CD8-positive, alpha-beta memory T cell (primary cell): ENCODE measurements around the gene TRPC4AP. TPM values are rescaled to one million over a fixed set of nuclear protein-coding genes. Genes with fewer than 3 reads are reported as not detected.
"Not testable (repeated sequence)": the region's sequence is repeated elsewhere in the genome, so short reads cannot be mapped to it uniquely, and the experiment has no call there.

ENCODE experiments used
- CTCF ChIA-PET: fragments of 350-600 bp; sonication (Branson Sonifier 250); formaldehyde crosslinking; loops from one replicate; lab custom pipeline; 2021; ENCODE audit warnings: antibody characterized with exemption; lab: Charles Lee
- POLR2A ChIA-PET: fragments of 350-600 bp; sonication (Branson Sonifier 250); formaldehyde crosslinking; loops from one replicate; lab custom pipeline; 2021; ENCODE audit warnings: antibody characterized with exemption; lab: Charles Lee
- DNase-seq, 5 donors: peaks; one replicate each; pipeline versions ENCODE4 v3.0.0 to v3.0.0-alpha.2; 2020 to 2022; ENCODE audit warnings: mixed read lengths in 1 of 5
- H3K27ac ChIP-seq: one replicate; pipeline ENCODE4 v1.7.0; 2013; ENCODE audit warnings: low read depth, mild to moderate bottlenecking, low read length, moderate library complexity
- H3K27me3 ChIP-seq: 2 replicates; pipeline ENCODE4 v1.7.0; 2013; ENCODE audit warnings: low read length, mild to moderate bottlenecking; ENCODE audit not compliant: insufficient read depth, poor library complexity, severe bottlenecking
- H3K36me3 ChIP-seq: 2 replicates; pipeline ENCODE4 v1.7.0; 2013; ENCODE audit warnings: mild to moderate bottlenecking, low read length, moderate library complexity; ENCODE audit not compliant: insufficient read depth
- H3K4me1 ChIP-seq: 2 replicates; pipeline ENCODE4 v1.7.0; 2013; ENCODE audit warnings: mild to moderate bottlenecking, low read length, moderate library complexity; ENCODE audit not compliant: insufficient read depth
- H3K4me3 ChIP-seq: 2 replicates; pipeline ENCODE4 v1.7.0; 2013; ENCODE audit warnings: mild to moderate bottlenecking, low read length
- H3K9me3 ChIP-seq: 2 replicates; pipeline ENCODE4 v1.7.0; 2013; ENCODE audit warnings: mild to moderate bottlenecking, low read length
- H3K27ac Mint-ChIP-seq, 8 donors: one replicate each; pipeline ENCODE4 v1.8.0; 2020 to 2021; ENCODE audit warnings: mixed read lengths in 8 of 8, mild to moderate bottlenecking in 6 of 8, inconsistent platforms in 3 of 8, moderate library complexity in 3 of 8
- H3K27me3 Mint-ChIP-seq, 2 donors: one replicate each; pipeline ENCODE4 v1.8.0; 2020 to 2021; ENCODE audit warnings: mixed read lengths in 2 of 2, mild to moderate bottlenecking in 1 of 2, moderate library complexity in 1 of 2
- H3K36me3 Mint-ChIP-seq, 3 donors: one replicate each; pipeline ENCODE4 v1.8.0; 2020 to 2021; ENCODE audit warnings: mixed read lengths in 3 of 3, inconsistent platforms in 1 of 3, mild to moderate bottlenecking in 1 of 3
- H3K4me1 Mint-ChIP-seq, 3 donors: one replicate each; pipeline ENCODE4 v1.8.0; 2020 to 2021; ENCODE audit warnings: mixed read lengths in 3 of 3, inconsistent platforms in 1 of 3, mild to moderate bottlenecking in 1 of 3
- H3K4me3 Mint-ChIP-seq, 7 donors: one replicate each; pipeline ENCODE4 v1.8.0; 2020 to 2021; ENCODE audit warnings: mixed read lengths in 7 of 7, mild to moderate bottlenecking in 6 of 7, moderate library complexity in 4 of 7, inconsistent platforms in 2 of 7
- H3K9me3 Mint-ChIP-seq, 5 donors: one replicate each; pipeline ENCODE4 v1.8.0; 2020 to 2022; ENCODE audit warnings: mixed read lengths in 5 of 5, mild to moderate bottlenecking in 3 of 5, moderate library complexity in 2 of 5, inconsistent platforms in 1 of 5
- polyA plus RNA-seq: library from polyadenylated mRNA; unstranded; fragments of 300-500 nt; fragmentation: Illumina TruSeq; gene quantifications from one replicate; pipeline ENCODE4 v1.2.3, GENCODE V29; 2021
- total RNA-seq, 2 experiments: library from RNA; stranded (reverse); gene quantifications; one replicate each; pipeline ENCODE4 v1.2.3, GENCODE V29; 2021

Gene TRPC4AP
- total and polyA plus RNA-seq, 3 experiments from 2014 or later: 51.2 to 59.8 (median 53.4) TPM

GRCh38 chr20:35115606-35116005, 23.0 kb upstream of the TRPC4AP start:
- peak overlapping the region in 2 of 8 donors; percentile 25 to 42 for H3K27ac Mint-ChIP-seq
- H3K27ac ChIP-seq: no peak overlapping the region
- CTCF ChIA-PET: interaction anchor here (0.6 to 1.2 kb wide), 3 partner anchors 13 to 215 kb away, joined by 3 read pairs; no protein-coding TSS in a partner anchor
- H3K36me3 Mint-ChIP-seq: peaks cover 0 to 74% (median 19%) of the 10 kb centered on the region in 3 donors
- H3K27me3 Mint-ChIP-seq: no peaks in the 10 kb centered on the region
- H3K9me3 Mint-ChIP-seq: no peaks in the 10 kb centered on the region
- no peaks in the 10 kb centered on the region for H3K27me3 ChIP-seq
- H3K4me1 Mint-ChIP-seq: no peaks in the 10 kb centered on the region
- H3K4me1 ChIP-seq: no peaks in the 10 kb centered on the region
- H3K9me3 ChIP-seq: no peaks in the 10 kb centered on the region
- POLR2A ChIA-PET: no interaction called here
- peaks cover 24% of the 10 kb centered on the region for H3K36me3 ChIP-seq
- no peak for DNase-seq
- no peak overlapping the region for H3K4me3 ChIP-seq
- peak overlapping the region in 1 of 7 donors; percentile 15 for H3K4me3 Mint-ChIP-seq

- DNase-seq, H3K27me3 ChIP-seq, H3K4me3 Mint-ChIP-seq, H3K4me3 ChIP-seq, H3K36me3 ChIP-seq, H3K9me3 Mint-ChIP-seq, H3K4me1 Mint-ChIP-seq, H3K9me3 ChIP-seq, H3K4me1 ChIP-seq, H3K27ac ChIP-seq, H3K27me3 Mint-ChIP-seq, POLR2A ChIA-PET: not testable (repeated sequence)
- H3K27ac Mint-ChIP-seq: peak overlapping the region in 1 of 8 donors; percentile 22
- H3K36me3 Mint-ChIP-seq: peaks cover 0 to 54% (median 15%) of the 10 kb centered on the region in 3 donors
- CTCF ChIA-PET: interaction anchor here (1.5 kb wide), 1 partner anchor 17 kb away, joined by 8 read pairs; no protein-coding TSS in a partner anchor
These were observed 19.7 kb upstream of the TRPC4AP start for GRCh38 chr20:35112276-35112675.

- no peak for DNase-seq
- Mint-ChIP-seq H3K27me3 (no peaks in the 10 kb centered on the region), H3K27ac (peak overlapping the region in 5 of 8 donors; percentile 13 to 72 (median 59)), H3K9me3 (no peaks in the 10 kb centered on the region), H3K4me3 (no peak overlapping the region), H3K4me1 (no peaks in the 10 kb centered on the region), H3K36me3 (peaks cover 0 to 47% (median 14%) of the 10 kb centered on the region in 3 donors)
- no peak overlapping the region for H3K27ac ChIP-seq
- no peaks in the 10 kb centered on the region for H3K27me3 ChIP-seq
- H3K36me3 ChIP-seq: peaks cover 8% of the 10 kb centered on the region
- no peak overlapping the region for H3K4me3 ChIP-seq
- H3K9me3 ChIP-seq: no peaks in the 10 kb centered on the region
- ChIA-PET POLR2A (no interaction called here), CTCF (interaction anchor here (1.5 kb wide), 1 partner anchor 16 kb away, joined by 8 read pairs; no protein-coding TSS in a partner anchor)
- H3K4me1 ChIP-seq: no peaks in the 10 kb centered on the region
These were observed 18.7 kb upstream of the TRPC4AP start for GRCh38 chr20:35111141-35111888.

- no peak for DNase-seq
- H3K4me3 Mint-ChIP-seq: no peak overlapping the region
- no peak overlapping the region for H3K27ac Mint-ChIP-seq
- Histone ChIP-seq H3K27ac (no peak overlapping the region), H3K4me1 (no peaks in the 10 kb centered on the region), H3K4me3 (no peak overlapping the region), H3K27me3 (no peaks in the 10 kb centered on the region), H3K9me3 (no peaks in the 10 kb centered on the region), H3K36me3 (no peaks in the 10 kb centered on the region)
- POLR2A ChIA-PET: no interaction called here
- CTCF ChIA-PET: no interaction called here
- peaks cover 0 to 25% (median 3%) of the 10 kb centered on the region in 3 donors for H3K36me3 Mint-ChIP-seq
- no peaks in the 10 kb centered on the region for H3K27me3 Mint-ChIP-seq
- H3K9me3 Mint-ChIP-seq: no peaks in the 10 kb centered on the region
- no peaks in the 10 kb centered on the region for H3K4me1 Mint-ChIP-seq
These were observed 16.3 kb upstream of the TRPC4AP start for GRCh38 chr20:35108921-35109320.

GRCh38 chr20:35106827-35107380, 14.3 kb upstream of the TRPC4AP start:
- CTCF ChIA-PET: no interaction called here

GRCh38 chr20:35104685-35105295, 12.2 kb upstream of the TRPC4AP start:
- CTCF ChIA-PET: interaction anchor here (1.4 to 1.6 kb wide), 2 partner anchors 8 to 104 kb away, joined by 3 to 5 read pairs; no protein-coding TSS in a partner anchor
- DNase-seq: no peak
- no peak overlapping the region for H3K27ac ChIP-seq
- H3K27ac Mint-ChIP-seq: no peak overlapping the region
- H3K27me3 Mint-ChIP-seq: peaks cover 0 to 4% of the 10 kb centered on the region in 2 donors
- no peaks in the 10 kb centered on the region for H3K4me1 ChIP-seq
- POLR2A ChIA-PET: no interaction called here
- no peak overlapping the region for H3K4me3 ChIP-seq
- H3K4me1 Mint-ChIP-seq: no peaks in the 10 kb centered on the region
- H3K36me3 ChIP-seq: no peaks in the 10 kb centered on the region
- no peaks in the 10 kb centered on the region for H3K9me3 ChIP-seq
- no peaks in the 10 kb centered on the region for H3K9me3 Mint-ChIP-seq
- H3K4me3 Mint-ChIP-seq: no peak overlapping the region
- peaks cover 0 to 6% (median 1%) of the 10 kb centered on the region in 3 donors for H3K36me3 Mint-ChIP-seq
- no peaks in the 10 kb centered on the region for H3K27me3 ChIP-seq

More at GRCh38 chr20:35106827-35107380, 14.3 kb upstream of the TRPC4AP start:
- H3K4me1 ChIP-seq: no peaks in the 10 kb centered on the region
- Mint-ChIP-seq H3K27ac (no peak overlapping the region), H3K9me3 (no peaks in the 10 kb centered on the region), H3K4me1 (no peaks in the 10 kb centered on the region), H3K36me3 (peaks cover 0 to 18% (median 3%) of the 10 kb centered on the region in 3 donors), H3K4me3 (no peak overlapping the region), H3K27me3 (no peaks in the 10 kb centered on the region)
- H3K9me3 ChIP-seq: no peaks in the 10 kb centered on the region
- POLR2A ChIA-PET: no interaction called here
- DNase-seq: no peak
- no peak overlapping the region for H3K4me3 ChIP-seq
- H3K36me3 ChIP-seq: no peaks in the 10 kb centered on the region
- no peaks in the 10 kb centered on the region for H3K27me3 ChIP-seq
- H3K27ac ChIP-seq: no peak overlapping the region

GRCh38 chr20:35101620-35102019, 9.0 kb upstream of the TRPC4AP start:
- Mint-ChIP-seq H3K4me1 (peaks cover 0 to 3% (median 0%) of the 10 kb centered on the region in 3 donors), H3K27me3 (peaks cover 0 to 4% of the 10 kb centered on the region in 2 donors), H3K4me3 (no peak overlapping the region), H3K36me3 (peaks cover 0 to 1% (median 0%) of the 10 kb centered on the region in 3 donors), H3K27ac (no peak overlapping the region), H3K9me3 (no peaks in the 10 kb centered on the region)
- CTCF ChIA-PET: no interaction called here
- Histone ChIP-seq H3K9me3 (no peaks in the 10 kb centered on the region), H3K36me3 (no peaks in the 10 kb centered on the region), H3K27ac (no peak overlapping the region), H3K27me3 (no peaks in the 10 kb centered on the region), H3K4me3 (no peak overlapping the region), H3K4me1 (no peaks in the 10 kb centered on the region)
- POLR2A ChIA-PET: no interaction called here
- no peak for DNase-seq
